ENCODE measurements around the gene WDR75.

WDR75 gene

DNA sequence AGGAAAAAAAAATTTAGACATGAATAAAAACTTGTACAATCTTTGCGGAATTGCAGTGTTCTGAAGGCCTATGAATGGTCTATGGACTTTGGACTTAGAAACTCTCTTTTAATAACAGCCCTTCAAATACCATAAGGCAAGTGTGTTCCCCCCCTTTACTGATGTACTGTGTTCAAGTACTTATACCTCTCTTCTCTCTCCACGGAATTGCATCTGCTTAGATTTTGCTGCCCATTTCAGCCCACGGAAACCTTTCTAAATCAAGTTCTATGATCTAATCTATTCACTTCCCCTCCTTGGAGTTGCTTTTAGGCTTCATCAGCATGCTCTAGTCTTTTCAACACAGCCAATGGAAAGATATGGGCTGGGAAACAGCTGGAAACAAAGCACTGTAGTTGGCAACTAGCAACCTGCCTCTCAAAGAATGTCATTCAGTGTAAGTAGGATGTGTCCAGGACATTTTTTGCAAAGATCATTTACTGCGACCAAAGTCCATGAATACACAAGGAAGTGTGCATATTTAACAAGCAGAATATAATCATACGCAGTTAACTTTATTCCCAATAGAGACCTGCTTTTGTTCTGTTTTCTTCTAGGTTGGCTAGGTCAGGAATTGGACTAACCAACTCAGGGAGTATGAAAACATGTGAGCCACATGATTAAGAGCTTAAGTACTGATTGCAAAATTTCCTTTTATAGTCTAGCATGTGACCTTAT, 81.3 kb downstream of the WDR75 start:
- Mint-ChIP-seq H3K4me3 (no peak overlapping the region), H3K36me3 (no peaks in the 10 kb centered on the region), H3K27ac (no peak overlapping the region), H3K9me3 (no peaks in the 10 kb centered on the region), H3K4me1 (no peaks in the 10 kb centered on the region), H3K27me3 (peaks cover 23% of the 10 kb centered on the region)
- ATAC-seq, result no peak

DNA sequence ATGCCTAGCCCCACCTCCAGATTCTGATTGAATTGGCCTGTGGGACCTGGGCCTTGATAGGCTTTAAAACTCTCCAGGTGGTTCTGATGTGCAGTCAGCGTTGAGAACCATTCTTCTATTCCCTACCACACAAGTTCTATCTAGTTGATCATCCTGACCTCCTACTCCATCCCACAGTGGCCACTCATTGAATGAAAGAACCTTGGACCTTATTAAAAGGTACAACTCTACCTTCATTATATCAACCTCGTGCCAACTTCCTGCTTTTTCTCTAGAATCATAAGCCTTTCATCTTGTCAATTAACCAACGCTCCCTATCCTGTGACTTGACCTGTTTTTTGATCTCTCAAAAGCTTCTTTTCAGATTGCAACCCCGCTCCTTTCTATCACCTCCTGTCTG, 83.5 kb downstream of the WDR75 start:
- Mint-ChIP-seq H3K4me1 (no peaks in the 10 kb centered on the region), H3K4me3 (no peak overlapping the region), H3K9me3 (no peaks in the 10 kb centered on the region), H3K27me3 (peaks cover 8% of the 10 kb centered on the region), H3K27ac (no peak overlapping the region), H3K36me3 (no peaks in the 10 kb centered on the region)
- ATAC-seq, result no peak

Data from stimulated activated memory B cell treated with anti-CD40 and anti-IgM and Interleukin-4, amounts not matched to agents 10 μg/mL and 1 μg/mL and 100 μg/mL, for 72 hours (primary cell).